ENCODE measurements around the gene TPD52L1.
A peak's percentile ranks its signal among the peaks of the same experiment; 100 is the strongest.

Gene TPD52L1

DNA sequence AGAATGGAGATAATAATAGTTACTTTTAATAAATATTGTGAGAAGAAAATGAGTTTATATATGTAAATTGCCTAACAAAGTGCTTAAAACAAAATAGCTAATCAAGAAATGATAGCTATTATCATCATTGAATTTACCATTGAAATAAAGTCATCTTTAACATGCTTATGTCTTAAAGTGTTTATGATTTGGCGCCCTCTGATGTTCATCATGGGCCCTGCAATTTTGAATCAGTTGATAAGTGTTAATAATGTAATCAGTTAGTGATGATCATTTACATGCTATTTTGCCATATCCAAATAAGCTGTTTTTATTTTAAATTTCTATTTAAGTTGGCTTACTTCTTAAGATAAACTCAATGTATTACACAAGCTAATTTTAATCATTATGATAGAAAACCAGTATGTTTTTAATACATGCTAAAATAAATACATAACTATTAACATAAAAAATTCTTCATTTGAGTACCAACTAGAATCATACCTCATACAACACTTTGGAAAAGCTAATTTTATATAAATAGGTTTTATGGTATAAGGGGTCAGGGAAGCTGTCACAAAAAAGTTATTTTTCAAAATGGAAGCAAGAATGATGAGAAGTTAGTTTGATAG, 39.2 kb upstream of the TPD52L1 start:
- TF ChIP-seq, protein P1, sequence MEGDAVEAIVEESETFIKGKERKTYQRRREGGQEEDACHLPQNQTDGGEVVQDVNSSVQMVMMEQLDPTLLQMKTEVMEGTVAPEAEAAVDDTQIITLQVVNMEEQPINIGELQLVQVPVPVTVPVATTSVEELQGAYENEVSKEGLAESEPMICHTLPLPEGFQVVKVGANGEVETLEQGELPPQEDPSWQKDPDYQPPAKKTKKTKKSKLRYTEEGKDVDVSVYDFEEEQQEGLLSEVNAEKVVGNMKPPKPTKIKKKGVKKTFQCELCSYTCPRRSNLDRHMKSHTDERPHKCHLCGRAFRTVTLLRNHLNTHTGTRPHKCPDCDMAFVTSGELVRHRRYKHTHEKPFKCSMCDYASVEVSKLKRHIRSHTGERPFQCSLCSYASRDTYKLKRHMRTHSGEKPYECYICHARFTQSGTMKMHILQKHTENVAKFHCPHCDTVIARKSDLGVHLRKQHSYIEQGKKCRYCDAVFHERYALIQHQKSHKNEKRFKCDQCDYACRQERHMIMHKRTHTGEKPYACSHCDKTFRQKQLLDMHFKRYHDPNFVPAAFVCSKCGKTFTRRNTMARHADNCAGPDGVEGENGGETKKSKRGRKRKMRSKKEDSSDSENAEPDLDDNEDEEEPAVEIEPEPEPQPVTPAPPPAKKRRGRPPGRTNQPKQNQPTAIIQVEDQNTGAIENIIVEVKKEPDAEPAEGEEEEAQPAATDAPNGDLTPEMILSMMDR (IDR thresholded peaks at IDR 0.05; ENCODE audit: insufficient read depth, missing control alignments), result peak; percentile 94
- DNase-seq (ENCODE audit: insufficient read length, low spot score) (peak; percentile 25), FAIRE-seq (peak; percentile 94)

DNA sequence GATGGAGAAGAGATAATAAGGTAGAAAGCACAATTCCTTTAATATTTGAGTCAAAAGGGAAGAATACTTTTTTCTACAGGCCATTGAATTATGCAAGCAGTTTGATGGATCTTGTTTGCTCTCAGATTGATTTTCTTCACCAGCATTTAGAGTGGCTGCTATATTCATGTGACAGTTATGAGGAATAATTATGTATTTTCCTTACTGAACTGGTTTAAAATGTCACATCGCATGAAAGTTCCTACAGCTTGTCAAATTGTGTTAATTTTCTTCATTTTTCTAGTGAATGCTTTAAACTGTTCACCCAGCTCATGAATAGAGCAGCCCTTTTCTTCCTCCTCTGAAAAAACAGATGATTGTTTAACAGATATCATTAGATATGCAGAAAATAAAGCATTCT, 37.4 kb upstream of the TPD52L1 start:
- TF ChIP-seq, protein P1 (IDR thresholded peaks at IDR 0.05; ENCODE audit: insufficient read depth, missing control alignments), result no peak
- FAIRE-seq, result no peak
- DNase-seq (ENCODE audit: insufficient read length, low spot score), result no peak

DNA sequence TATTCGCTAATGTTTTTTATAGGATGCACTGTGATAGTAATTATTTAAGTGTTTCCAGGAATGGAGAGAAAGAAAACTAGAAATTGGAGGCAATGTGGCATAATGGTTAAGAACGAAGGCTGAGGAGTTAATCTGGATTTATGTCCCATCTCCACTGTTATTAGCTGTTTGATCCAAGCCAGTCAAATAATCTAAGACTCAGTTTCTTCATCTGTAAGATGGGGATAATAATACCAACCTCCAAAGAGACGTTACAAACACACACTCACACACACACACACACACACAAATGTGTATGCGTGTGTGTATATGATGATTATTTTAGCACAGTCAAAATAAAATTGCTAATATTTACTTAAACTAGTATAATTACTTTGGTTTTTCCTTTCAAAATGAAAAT, 36.9 kb upstream of the TPD52L1 start:
- FAIRE-seq, result no peak
- TF ChIP-seq, protein P1 (IDR thresholded peaks at IDR 0.05; ENCODE audit: insufficient read depth, missing control alignments), result no peak
- DNase-seq (ENCODE audit: insufficient read length, low spot score), result no peak

DNA sequence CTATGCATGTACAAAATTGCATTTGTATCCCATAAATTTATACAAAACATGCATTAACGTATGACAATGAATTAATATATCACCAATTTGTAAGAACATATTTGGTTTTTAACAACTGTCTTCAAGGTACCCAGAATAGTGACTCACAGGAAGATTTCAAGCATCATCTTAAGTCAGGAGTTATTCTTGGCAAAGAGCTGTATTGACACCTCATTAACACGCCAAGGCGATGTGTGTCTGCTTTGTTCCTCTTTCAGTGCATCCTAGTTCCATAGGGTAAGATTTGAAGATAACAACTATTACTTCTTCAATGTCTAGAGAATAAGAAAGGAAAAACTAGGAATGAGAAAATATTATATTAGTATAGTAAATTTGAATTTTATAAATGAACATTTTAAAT, 35.8 kb upstream of the TPD52L1 start:
- TF ChIP-seq, protein P1 (IDR thresholded peaks at IDR 0.05; ENCODE audit: insufficient read depth, missing control alignments), result no peak
- FAIRE-seq (no peak), DNase-seq (ENCODE audit: insufficient read length, low spot score) (no peak)

DNA sequence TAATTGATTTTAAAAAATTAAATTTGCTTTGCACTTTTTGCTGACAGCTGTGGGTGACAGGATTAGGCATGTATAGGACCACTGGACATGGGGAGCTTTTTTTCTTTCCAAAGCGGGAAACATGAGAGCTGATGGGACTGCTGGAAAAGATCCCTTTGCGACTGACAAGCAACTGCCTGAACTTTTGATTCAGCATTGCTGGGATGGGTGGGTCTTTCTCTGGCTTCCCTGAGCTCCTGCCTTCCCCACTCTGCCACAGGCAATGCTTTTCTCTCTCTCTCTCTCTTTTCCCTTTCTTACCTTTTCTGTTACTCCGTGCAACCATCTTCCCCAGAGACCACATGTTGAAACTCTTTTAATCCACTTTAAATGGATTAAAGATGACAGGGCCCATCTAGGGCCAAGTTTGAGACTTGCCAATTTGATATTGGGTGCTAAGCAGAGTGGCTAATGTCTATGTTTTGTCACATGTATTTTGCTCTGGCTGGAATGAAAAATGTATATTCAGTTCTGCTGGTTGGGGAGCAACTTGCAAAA, 33.5 kb upstream of the TPD52L1 start:
- FAIRE-seq (no peak), DNase-seq (ENCODE audit: insufficient read length, low spot score) (no peak)
- TF ChIP-seq, protein P1 (IDR thresholded peaks at IDR 0.05; ENCODE audit: insufficient read depth, missing control alignments), result no peak

DNA sequence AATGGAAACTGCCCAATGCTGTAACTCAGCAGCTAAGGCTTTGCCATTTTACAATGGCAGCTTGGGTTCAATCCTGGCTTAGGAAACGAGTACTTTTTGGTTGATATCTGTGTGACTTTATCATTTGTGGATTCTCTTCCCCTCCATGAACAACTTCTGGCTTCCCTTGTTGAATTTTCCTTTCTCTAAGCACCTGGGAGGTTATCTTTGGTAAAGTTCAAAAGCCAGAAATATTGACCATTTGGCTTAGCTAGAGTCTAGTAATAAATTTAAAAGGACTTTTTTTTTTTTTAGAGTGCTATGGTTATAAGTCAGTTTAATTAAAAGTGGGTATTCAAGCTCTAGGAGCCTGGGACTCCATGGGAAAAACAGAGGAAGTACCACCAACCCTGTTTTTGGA, 31.7 kb upstream of the TPD52L1 start:
- no peak for FAIRE-seq
- TF ChIP-seq, protein P1 (IDR thresholded peaks at IDR 0.05; ENCODE audit: insufficient read depth, missing control alignments), result no peak
- DNase-seq (ENCODE audit: insufficient read length, low spot score), result no peak

DNA sequence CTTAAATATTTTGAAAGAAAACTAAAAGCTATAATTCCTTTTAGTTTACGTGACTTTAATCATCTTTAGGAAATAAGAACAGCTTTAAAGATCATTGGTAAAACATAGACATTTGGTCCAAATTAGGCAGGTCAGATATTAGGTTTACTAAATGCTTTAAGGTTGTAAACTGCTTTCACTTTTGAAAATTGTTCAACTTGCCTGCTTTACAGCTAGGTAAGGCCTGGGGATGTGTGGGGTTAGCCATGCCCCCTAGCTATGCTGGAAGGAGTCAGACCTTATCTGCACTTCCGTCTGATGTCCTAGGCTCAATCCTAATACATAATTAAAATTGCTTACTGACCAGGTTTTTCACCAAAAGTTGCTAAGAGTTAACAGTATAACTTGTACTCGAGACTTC, 30.5 kb upstream of the TPD52L1 start:
- no peak for DNase-seq (ENCODE audit: insufficient read length, low spot score)
- no peak for FAIRE-seq
- TF ChIP-seq, protein P1 (IDR thresholded peaks at IDR 0.05; ENCODE audit: insufficient read depth, missing control alignments), result no peak
